Muscle layer of duodenum (tissue), 2 donors: ENCODE measurements around the gene SESTD1.
A peak's percentile ranks its signal among the peaks of the same experiment; 100 is the strongest.

Experiments
- H3K27ac ChIP-seq: one replicate; pipeline ENCODE4 v1.7.0; 2013; ENCODE audit warnings: mild to moderate bottlenecking, low read length
- H3K27me3 ChIP-seq: one replicate; pipeline ENCODE4 v1.7.0; 2013; ENCODE audit warnings: low read depth, mild to moderate bottlenecking, control low read depth, low read length
- H3K36me3 ChIP-seq, 2 donors: one replicate each; pipeline ENCODE4 v1.7.0; 2013; ENCODE audit warnings: low read length in 2 of 2, control low read depth in 1 of 2, mild to moderate bottlenecking in 1 of 2; ENCODE audit not compliant: insufficient read depth in 2 of 2, control insufficient read depth in 1 of 2
- H3K4me1 ChIP-seq, 2 donors: one replicate each; pipeline ENCODE4 v1.7.0; 2013; ENCODE audit warnings: low read length in 2 of 2, mild to moderate bottlenecking in 2 of 2, control low read depth in 1 of 2, moderate library complexity in 1 of 2; ENCODE audit not compliant: insufficient read depth in 2 of 2, control insufficient read depth in 1 of 2
- H3K4me3 ChIP-seq, 2 donors: one replicate each; pipeline ENCODE4 v1.7.0; 2013; ENCODE audit warnings: low read length in 2 of 2, low read depth in 1 of 2, mild to moderate bottlenecking in 1 of 2
- H3K9me3 ChIP-seq, 2 donors: one replicate each; pipeline ENCODE4 v1.7.0; 2013; ENCODE audit warnings: low read length in 2 of 2, control low read depth in 1 of 2, mild to moderate bottlenecking in 1 of 2; ENCODE audit not compliant: control insufficient read depth in 1 of 2
- donor health status: healthy.

SESTD1 gene

GRCh38 chr2:179132076-179132475 lies 132.6 kb downstream of the SESTD1 start:
- no peaks in the 10 kb centered on the region for H3K27me3 ChIP-seq
- peaks cover 0 to under 1% of the 10 kb centered on the region in 2 donors for H3K4me1 ChIP-seq
- no peak overlapping the region for H3K4me3 ChIP-seq
- no peaks in the 10 kb centered on the region for H3K36me3 ChIP-seq
- no peaks in the 10 kb centered on the region for H3K9me3 ChIP-seq
- no peak overlapping the region for H3K27ac ChIP-seq

DNA sequence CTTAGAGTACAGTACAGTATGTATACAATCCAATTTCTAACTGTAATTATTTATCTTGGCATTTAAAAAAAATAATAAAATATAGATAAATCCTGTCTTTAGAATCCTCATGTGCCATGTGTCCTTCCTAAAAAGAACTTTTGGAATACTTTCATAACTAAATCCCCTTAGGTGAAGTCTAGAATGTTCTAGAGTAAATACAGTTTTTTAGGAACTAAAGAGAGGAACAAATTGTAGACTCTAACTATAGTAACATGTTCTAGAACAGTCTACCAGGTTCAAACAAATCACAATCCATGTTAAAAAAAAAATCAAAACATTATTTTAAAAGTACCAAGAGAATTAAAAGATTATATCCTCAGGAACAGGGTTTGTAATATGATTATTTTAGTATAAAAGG lies 134.1 kb downstream of the SESTD1 start:
- Histone ChIP-seq H3K9me3 (no peaks in the 10 kb centered on the region), H3K36me3 (no peaks in the 10 kb centered on the region), H3K4me1 (no peaks in the 10 kb centered on the region), H3K27ac (no peak overlapping the region), H3K4me3 (no peak overlapping the region), H3K27me3 (no peaks in the 10 kb centered on the region)

GRCh38 chr2:179129574-179130238 lies 134.9 kb downstream of the SESTD1 start:
- Histone ChIP-seq H3K27me3 (no peaks in the 10 kb centered on the region), H3K9me3 (no peaks in the 10 kb centered on the region)

GRCh38 chr2:179125404-179125803 lies 139.2 kb downstream of the SESTD1 start:
- H3K27me3 ChIP-seq = no peaks in the 10 kb centered on the region
- no peaks in the 10 kb centered on the region for H3K9me3 ChIP-seq
- H3K36me3 ChIP-seq = peaks cover 0 to 4% of the 10 kb centered on the region in 2 donors
- H3K4me3 ChIP-seq = no peak overlapping the region
- H3K27ac ChIP-seq = no peak overlapping the region
- H3K4me1 ChIP-seq = no peaks in the 10 kb centered on the region

More at GRCh38 chr2:179129574-179130238, 134.9 kb downstream of the SESTD1 start:
- Histone ChIP-seq H3K36me3 (no peaks in the 10 kb centered on the region), H3K4me3 (no peak overlapping the region), H3K4me1 (no peaks in the 10 kb centered on the region), H3K27ac (no peak overlapping the region)

GRCh38 chr2:179124282-179124681 lies 140.3 kb downstream of the SESTD1 start:
- no peak overlapping the region for H3K27ac ChIP-seq
- no peaks in the 10 kb centered on the region for H3K9me3 ChIP-seq
- H3K4me1 ChIP-seq = no peaks in the 10 kb centered on the region
- no peak overlapping the region for H3K4me3 ChIP-seq
- no peaks in the 10 kb centered on the region for H3K27me3 ChIP-seq
- H3K36me3 ChIP-seq = peaks cover 0 to 15% of the 10 kb centered on the region in 2 donors

DNA sequence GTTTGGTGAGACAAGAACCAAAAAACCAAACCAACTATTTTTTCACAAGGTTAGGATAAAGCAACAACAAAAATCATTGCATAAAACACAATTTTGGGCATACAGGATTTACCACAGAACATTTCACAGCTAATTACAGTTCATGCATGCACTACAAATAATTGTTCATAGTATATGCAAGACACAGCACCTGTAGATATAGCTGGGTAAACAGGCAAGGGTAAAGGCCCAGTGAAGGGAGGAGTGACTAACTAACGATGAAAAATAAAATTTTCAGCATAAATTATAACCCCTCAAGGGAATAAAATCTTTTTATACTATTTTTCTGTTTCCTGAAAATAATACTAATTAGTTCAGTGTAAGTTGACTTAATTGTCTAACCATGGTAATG lies 141.4 kb downstream of the SESTD1 start:
- H3K36me3 ChIP-seq = peaks cover 0 to 17% of the 10 kb centered on the region in 2 donors
- no peaks in the 10 kb centered on the region for H3K27me3 ChIP-seq
- no peak overlapping the region for H3K4me3 ChIP-seq
- H3K27ac ChIP-seq = no peak overlapping the region
- no peaks in the 10 kb centered on the region for H3K4me1 ChIP-seq
- H3K9me3 ChIP-seq = no peaks in the 10 kb centered on the region

DNA sequence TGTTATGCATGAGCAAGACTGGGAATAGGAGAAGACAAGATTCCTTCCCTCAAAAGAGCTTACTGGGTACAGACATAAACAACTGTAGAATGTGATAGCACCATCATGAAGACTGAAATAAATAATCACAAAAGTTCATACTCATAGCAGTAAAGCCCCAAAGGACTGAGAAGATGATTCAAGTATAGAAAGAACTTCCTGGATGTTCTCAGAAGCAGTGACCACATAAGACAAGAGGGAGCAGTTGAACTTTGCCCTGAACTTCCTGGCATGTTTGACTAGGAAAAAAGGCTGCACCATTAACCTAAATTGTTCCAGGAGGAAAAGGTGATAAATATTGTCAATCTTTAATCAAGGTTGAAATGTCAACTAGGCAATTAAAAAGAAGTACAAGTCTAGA lies 156.9 kb downstream of the SESTD1 start:
- no peak overlapping the region for H3K4me3 ChIP-seq
- H3K27me3 ChIP-seq = no peaks in the 10 kb centered on the region
- peaks cover 4 to 16% of the 10 kb centered on the region in 2 donors for H3K4me1 ChIP-seq
- H3K27ac ChIP-seq = peak overlapping the region; percentile 49
- peaks cover 28 to 38% of the 10 kb centered on the region in 2 donors for H3K36me3 ChIP-seq
- no peaks in the 10 kb centered on the region for H3K9me3 ChIP-seq

DNA sequence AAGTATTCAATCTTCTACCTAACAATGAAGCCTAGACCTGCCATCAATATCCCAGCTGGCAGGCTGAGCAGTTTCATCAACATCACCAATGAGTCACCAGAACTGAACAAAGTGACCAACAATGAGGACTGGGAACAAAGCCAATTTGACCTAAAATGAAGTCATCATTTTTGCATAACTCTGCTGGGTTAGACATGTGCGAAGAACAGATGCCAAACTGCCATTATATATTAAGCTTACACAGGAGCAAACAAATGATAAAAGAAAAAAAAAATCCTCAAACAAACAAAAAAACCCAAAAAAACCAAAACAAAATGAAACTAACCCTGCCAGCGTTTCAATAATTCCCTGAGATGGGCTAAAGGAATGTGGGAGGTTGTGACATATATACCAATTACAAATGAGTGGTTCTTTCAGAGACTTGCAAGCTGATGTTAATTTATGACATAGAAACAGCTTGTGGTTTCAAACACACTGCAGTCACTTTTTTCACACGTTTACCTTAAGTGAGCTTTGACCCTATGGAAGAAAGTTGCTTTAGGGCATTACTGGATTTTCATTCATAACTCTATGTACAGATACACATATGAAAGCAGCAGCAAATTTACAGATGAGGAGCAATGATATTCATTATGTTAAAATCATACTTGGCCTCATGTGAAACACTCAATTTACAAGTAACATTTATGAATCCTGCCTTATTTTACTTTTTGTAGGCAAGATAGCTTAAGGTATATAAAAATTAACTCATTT lies 157.8 kb downstream of the SESTD1 start:
- H3K9me3 ChIP-seq = no peaks in the 10 kb centered on the region
- peak overlapping the region; percentile 49 for H3K27ac ChIP-seq
- no peak overlapping the region for H3K4me3 ChIP-seq
- peaks cover 22 to 29% of the 10 kb centered on the region in 2 donors for H3K36me3 ChIP-seq
- no peaks in the 10 kb centered on the region for H3K27me3 ChIP-seq
- H3K4me1 ChIP-seq = peaks cover 4 to 16% of the 10 kb centered on the region in 2 donors

DNA sequence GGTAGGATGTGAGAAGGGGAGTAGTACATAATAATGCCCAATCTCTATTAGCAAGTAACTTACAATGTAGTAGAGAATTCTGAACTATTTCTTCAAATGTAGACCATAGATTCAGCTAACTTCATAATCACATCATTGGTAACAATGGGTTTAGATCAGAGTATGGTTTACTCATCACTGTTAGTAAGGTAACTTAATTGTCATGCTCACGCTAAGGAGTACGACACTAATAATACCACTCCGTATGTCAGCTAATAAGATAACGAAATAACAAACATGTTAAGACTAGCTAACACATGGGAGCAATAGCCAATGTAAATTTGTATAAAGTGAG lies 158.3 kb downstream of the SESTD1 start:
- Histone ChIP-seq H3K4me1 (peaks cover 4 to 16% of the 10 kb centered on the region in 2 donors), H3K9me3 (no peaks in the 10 kb centered on the region), H3K27me3 (no peaks in the 10 kb centered on the region), H3K36me3 (peaks cover 22 to 27% of the 10 kb centered on the region in 2 donors), H3K4me3 (no peak overlapping the region), H3K27ac (peak overlapping the region; percentile 1)

GRCh38 chr2:179104736-179105135 lies 159.9 kb downstream of the SESTD1 start:
- Histone ChIP-seq H3K27me3 (no peaks in the 10 kb centered on the region), H3K36me3 (peaks cover 16 to 19% of the 10 kb centered on the region in 2 donors), H3K4me1 (peaks cover 4 to 16% of the 10 kb centered on the region in 2 donors), H3K27ac (no peak overlapping the region), H3K4me3 (no peak overlapping the region), H3K9me3 (no peaks in the 10 kb centered on the region)

DNA sequence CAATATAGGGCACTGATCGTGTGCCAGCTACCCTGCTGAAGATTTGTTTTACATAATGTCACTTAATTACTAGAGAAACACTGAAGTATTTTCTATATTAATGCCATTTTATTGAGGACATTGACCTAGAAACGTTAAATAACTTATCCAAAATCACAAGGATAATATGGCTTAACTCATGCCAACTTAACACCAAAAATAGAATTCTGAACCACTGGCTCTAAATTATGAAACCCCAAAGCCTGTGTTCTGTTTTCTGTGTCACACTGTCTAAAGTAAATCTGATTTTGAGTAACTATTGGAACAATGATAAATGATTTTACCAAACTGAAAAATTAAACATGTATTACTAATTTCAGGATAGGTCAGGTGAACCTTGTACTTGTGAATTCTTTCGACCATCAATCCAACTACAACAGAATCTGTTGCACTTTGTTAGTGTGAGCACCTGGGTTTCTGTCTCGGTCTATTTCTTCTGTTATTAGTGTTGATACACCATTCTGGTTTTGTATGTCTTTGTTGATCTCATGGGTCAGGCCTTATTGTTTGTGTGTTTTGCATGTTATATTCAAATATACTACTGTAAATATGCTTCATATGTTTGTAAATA lies 166.4 kb downstream of the SESTD1 start:
- H3K4me1 ChIP-seq = no peaks in the 10 kb centered on the region
- no peak overlapping the region for H3K4me3 ChIP-seq
- no peak overlapping the region for H3K27ac ChIP-seq
- H3K36me3 ChIP-seq = no peaks in the 10 kb centered on the region
- no peaks in the 10 kb centered on the region for H3K27me3 ChIP-seq
- H3K9me3 ChIP-seq = peaks cover 0 to under 1% of the 10 kb centered on the region in 2 donors
